Fibroblast of pulmonary artery (primary cell): ENCODE measurements around the gene POU2F3.

Experiments
- DNase-seq: peaks from one replicate; pipeline ENCODE4 v3.0.0-alpha.2; 2010; ENCODE audit warnings: low read depth
- H3K4me3 ChIP-seq: replicated peaks from 2 replicates; pipeline ENCODE4 v1.5.1; 2011; ENCODE audit warnings: low read depth, mild to moderate bottlenecking, control low read depth, low read length, moderate library complexity
- TF ChIP-seq, protein P1 (sequence below): IDR thresholded peaks from 2 replicates; pipeline ENCODE4 v1.5.1; 2011; ENCODE audit warnings: mild to moderate bottlenecking, control low read depth, low read length, inconsistent platforms; ENCODE audit errors: missing control alignments

The POU2F3 gene

DNA sequence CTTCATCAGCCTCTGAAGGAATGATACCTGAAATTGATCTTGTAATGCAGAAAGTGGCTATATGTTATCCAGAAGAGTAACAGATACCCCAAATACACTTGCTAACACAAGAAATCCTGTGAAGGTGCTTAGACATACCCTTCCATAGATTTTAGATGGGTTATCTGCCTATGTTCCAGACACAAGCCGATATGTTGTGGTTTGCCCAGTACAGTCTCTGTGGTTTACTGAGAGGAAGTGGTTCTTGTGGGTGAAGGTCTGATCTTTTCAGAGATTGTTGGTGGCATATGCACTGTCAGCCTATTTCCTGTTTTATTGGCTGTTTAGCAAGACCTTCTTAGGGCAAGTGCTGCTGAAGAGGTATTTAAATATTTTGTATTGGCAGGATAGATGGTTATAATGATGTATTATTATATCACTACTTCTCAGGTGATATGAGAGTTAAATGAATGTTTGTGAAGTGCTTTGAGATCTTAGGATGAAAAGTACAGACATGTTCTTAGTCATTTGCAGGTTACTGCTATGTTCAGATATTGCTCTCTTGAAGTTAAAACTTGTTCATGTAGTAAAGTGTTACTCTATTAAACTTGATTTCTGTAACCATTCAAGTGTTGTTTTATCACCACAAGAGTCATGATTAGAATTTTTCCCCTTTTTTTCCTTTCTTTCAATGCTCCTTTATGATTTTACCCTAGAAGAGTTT lies 104.5 kb downstream of the POU2F3 start:
- DNase-seq: no peak
- no peak overlapping the region for H3K4me3 ChIP-seq
- TF ChIP-seq, protein P1, sequence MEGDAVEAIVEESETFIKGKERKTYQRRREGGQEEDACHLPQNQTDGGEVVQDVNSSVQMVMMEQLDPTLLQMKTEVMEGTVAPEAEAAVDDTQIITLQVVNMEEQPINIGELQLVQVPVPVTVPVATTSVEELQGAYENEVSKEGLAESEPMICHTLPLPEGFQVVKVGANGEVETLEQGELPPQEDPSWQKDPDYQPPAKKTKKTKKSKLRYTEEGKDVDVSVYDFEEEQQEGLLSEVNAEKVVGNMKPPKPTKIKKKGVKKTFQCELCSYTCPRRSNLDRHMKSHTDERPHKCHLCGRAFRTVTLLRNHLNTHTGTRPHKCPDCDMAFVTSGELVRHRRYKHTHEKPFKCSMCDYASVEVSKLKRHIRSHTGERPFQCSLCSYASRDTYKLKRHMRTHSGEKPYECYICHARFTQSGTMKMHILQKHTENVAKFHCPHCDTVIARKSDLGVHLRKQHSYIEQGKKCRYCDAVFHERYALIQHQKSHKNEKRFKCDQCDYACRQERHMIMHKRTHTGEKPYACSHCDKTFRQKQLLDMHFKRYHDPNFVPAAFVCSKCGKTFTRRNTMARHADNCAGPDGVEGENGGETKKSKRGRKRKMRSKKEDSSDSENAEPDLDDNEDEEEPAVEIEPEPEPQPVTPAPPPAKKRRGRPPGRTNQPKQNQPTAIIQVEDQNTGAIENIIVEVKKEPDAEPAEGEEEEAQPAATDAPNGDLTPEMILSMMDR: no peak

DNA sequence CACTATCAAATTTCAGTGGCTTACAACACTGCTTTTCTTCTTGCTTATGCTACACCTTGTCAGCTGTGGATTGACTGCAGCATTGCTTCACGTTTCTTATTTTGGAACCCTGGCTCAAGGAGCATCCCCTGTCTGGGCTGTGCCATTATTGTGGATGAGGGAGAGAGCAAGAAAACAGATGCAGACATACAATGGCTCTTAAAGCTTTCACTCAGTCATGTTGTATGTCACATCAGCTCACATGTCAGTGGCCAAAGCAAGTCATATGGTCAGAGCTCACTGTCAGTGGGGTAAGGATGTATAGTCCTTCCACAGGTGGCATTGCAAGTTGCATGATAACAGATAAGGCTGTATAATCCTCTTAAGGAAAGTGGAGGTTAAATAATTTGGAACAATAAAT lies 106.3 kb downstream of the POU2F3 start:
- TF ChIP-seq, protein P1: no peak
- H3K4me3 ChIP-seq: no peak overlapping the region
- no peak for DNase-seq

DNA sequence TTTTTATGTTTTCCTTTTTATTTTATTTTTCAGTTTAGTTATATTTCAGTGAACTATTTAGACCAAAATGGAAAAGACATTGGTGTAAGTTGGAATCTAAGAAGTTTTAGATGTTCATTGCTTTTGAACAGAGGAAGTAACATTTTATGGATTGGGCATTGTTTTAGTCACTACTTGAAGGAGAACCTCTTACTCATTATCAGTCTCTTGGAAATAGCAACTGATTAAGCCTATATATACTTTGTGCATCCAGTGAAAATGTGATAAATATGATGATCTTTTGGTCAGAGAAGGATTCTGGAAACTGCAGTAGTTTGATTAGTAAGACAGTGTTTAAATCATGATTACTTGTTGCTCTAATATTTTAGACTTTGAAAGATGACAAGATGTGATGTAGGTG lies 110.7 kb downstream of the POU2F3 start:
- no peak overlapping the region for H3K4me3 ChIP-seq
- TF ChIP-seq, protein P1: no peak
- no peak for DNase-seq

DNA sequence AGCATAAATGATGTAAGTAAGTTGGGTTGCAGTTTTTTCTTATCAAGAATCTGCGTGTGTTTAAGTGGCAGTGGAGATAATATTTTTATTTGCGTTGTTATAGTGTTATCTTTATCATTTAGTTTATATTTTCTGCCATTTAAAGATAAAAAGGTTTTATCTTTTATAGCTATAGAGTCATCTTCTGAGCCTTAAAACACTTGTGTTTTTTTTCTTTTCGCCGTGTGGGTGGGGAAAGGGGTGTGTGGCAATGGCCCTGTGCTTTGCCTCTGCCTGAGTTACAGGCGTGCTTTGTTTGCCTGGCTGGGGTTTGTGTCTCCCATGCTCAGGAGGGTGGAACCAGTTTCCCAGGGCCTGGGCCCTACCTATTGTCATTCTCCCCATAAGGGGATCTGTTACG lies 112.5 kb downstream of the POU2F3 start:
- DNase-seq: no peak
- H3K4me3 ChIP-seq: no peak overlapping the region
- TF ChIP-seq, protein P1: no peak

DNA sequence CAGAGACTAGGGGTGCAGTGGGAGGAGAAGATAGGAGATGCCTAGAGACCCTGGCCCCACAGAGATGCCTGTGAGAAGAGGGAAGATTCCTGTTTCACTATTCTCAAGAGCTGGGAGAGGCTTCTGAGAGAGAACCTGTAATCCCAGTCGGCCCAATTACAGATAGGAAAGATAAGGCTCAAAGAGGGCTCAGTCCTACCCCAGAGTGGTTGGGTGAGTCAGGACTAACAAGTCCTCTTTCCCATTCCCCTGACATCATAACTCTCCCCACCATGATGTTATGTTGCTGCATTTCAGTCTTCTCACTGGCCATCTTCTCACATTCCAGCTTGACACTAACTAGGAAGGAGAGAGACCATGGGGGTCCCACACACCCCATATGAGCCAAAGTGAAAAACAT lies 114.1 kb downstream of the POU2F3 start:
- peak; percentile 25 for DNase-seq
- no peak overlapping the region for H3K4me3 ChIP-seq
- TF ChIP-seq, protein P1: no peak

DNA sequence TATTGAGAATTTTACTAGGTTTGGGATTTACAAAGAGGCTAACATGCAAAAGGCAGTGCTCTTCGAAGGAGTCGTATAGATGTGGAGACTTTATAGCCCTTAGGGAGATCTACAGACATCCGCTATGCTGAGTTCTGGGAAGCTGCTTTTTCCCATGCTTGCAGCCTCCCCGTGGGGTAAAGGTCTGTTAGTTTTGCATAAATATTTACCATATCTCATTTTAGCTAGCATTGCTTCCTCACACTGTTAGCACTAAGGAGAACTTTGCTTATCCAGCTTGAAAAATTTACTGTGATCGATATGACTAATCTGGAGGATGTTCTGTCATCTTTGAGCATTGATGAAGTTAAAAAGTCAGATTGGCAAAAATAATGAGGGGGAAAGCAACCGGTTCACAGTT lies 114.8 kb downstream of the POU2F3 start:
- H3K4me3 ChIP-seq: no peak overlapping the region
- TF ChIP-seq, protein P1: no peak
- no peak for DNase-seq

DNA sequence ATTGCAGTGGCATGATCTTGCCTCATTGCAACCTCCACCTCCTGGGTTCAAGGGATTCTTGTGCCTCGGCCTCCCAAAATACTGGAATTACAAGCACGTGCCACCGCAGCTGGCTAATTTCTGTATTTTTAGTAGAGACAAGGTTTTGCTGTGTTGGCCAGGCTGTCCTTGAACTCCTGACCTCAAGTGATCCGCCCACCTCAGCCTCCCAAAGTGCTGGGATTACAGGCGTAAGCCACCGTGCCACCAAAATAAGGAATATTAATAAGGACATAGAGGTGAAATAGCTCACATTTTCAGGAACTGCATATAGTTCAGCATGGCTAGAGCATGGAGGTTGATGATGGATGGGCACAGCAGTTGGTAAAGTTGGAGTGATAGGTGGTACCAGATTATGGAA lies 117.7 kb downstream of the POU2F3 start:
- TF ChIP-seq, protein P1: no peak
- H3K4me3 ChIP-seq: no peak overlapping the region
- no peak for DNase-seq
